ENCODE measurements around the gene KCTD2.
A peak's percentile ranks its signal among the peaks of the same experiment; 100 is the strongest.

The KCTD2 gene

GRCh38 chr17:75105126-75106080 lies 58.4 kb downstream of the KCTD2 start:
- TF ChIP-seq JUND (IDR thresholded peaks at IDR 0.05; ENCODE audit: low read depth): no peak
- in situ Hi-C loops (cut with HindIII; ENCODE audit: low pct_unique_long_range_greater_than_20kb, low sequenced_read_pairs): no loop called here
- DNase-seq (ENCODE audit: low read depth in 1 of 2, low spot score in 1 of 2): peak; percentile 79 to 88

GRCh38 chr17:75108193-75108592 lies 61.2 kb downstream of the KCTD2 start:
- no peak for TF ChIP-seq JUND (IDR thresholded peaks at IDR 0.05; ENCODE audit: low read depth)

GRCh38 chr17:75109046-75109406 lies 62.0 kb downstream of the KCTD2 start:
- DNase-seq (ENCODE audit: low read depth in 1 of 2, low spot score in 1 of 2): no peak
- TF ChIP-seq JUND (IDR thresholded peaks at IDR 0.05; ENCODE audit: low read depth): no peak
- in situ Hi-C loops (cut with HindIII; ENCODE audit: low pct_unique_long_range_greater_than_20kb, low sequenced_read_pairs): no loop called here

More at GRCh38 chr17:75108193-75108592, 61.2 kb downstream of the KCTD2 start:
- in situ Hi-C loops (cut with HindIII; ENCODE audit: low pct_unique_long_range_greater_than_20kb, low sequenced_read_pairs): no loop called here
- DNase-seq (ENCODE audit: low read depth in 1 of 2, low spot score in 1 of 2): no peak

GRCh38 chr17:75109407-75110233 lies 62.6 kb downstream of the KCTD2 start, which contains the start of gene ARMC7:
Gene ARMC7 (plus strand): TSS chr17:75109969. CDS start chr17:75110289, 320 bp downstream.
- in situ Hi-C loops (cut with HindIII; ENCODE audit: low pct_unique_long_range_greater_than_20kb, low sequenced_read_pairs): no loop called here

GRCh38 chr17:75110234-75110937 lies 63.4 kb downstream of the KCTD2 start:
- DNase-seq (ENCODE audit: low read depth in 1 of 2, low spot score in 1 of 2): peak in 1 of 2 experiments; percentile 52
- in situ Hi-C loops (cut with HindIII; ENCODE audit: low pct_unique_long_range_greater_than_20kb, low sequenced_read_pairs): no loop called here
- TF ChIP-seq JUND (IDR thresholded peaks at IDR 0.05; ENCODE audit: low read depth): no peak

More at GRCh38 chr17:75109407-75110233, 62.6 kb downstream of the KCTD2 start, which contains the start of gene ARMC7:
- TF ChIP-seq JUND (IDR thresholded peaks at IDR 0.05; ENCODE audit: low read depth): peak; percentile 16; the same call in 1 of the 2 replicates
- DNase-seq (ENCODE audit: low read depth in 1 of 2, low spot score in 1 of 2): peak; percentile 92 to 98

- no peak for TF ChIP-seq JUND (IDR thresholded peaks at IDR 0.05; ENCODE audit: low read depth)
- in situ Hi-C loops (cut with HindIII; ENCODE audit: low pct_unique_long_range_greater_than_20kb, low sequenced_read_pairs): no loop called here
- no peak for DNase-seq (ENCODE audit: low read depth in 1 of 2, low spot score in 1 of 2)
These were observed 64.8 kb downstream of the KCTD2 start for GRCh38 chr17:75111777-75112335.

- TF ChIP-seq JUND (IDR thresholded peaks at IDR 0.05; ENCODE audit: low read depth): no peak
- in situ Hi-C loops (cut with HindIII; ENCODE audit: low pct_unique_long_range_greater_than_20kb, low sequenced_read_pairs): no loop called here
- peak; percentile 87 to 91 for DNase-seq (ENCODE audit: low read depth in 1 of 2, low spot score in 1 of 2)
These were observed 67.0 kb downstream of the KCTD2 start for GRCh38 chr17:75113798-75114551.

- no peak for TF ChIP-seq JUND (IDR thresholded peaks at IDR 0.05; ENCODE audit: low read depth)
- DNase-seq (ENCODE audit: low read depth in 1 of 2, low spot score in 1 of 2): no peak
These were observed 67.7 kb downstream of the KCTD2 start for GRCh38 chr17:75114552-75115314.

More at GRCh38 chr17:75114552-75115314, 67.7 kb downstream of the KCTD2 start:
- in situ Hi-C loops (cut with HindIII; ENCODE audit: low pct_unique_long_range_greater_than_20kb, low sequenced_read_pairs): no loop called here
